Hepatocyte (in vitro differentiated cells): ENCODE measurements around the gene ATXN3.

ENCODE experiments used
- EZH2 ChIP-seq: fragments of 200-600 bp; sonication (generic); IDR thresholded peaks from 2 replicates; pipeline ENCODE4 v1.6.1; 2016; ENCODE audit warnings: antibody characterized with exemption, mild to moderate bottlenecking, borderline replicate concordance
- TF ChIP-seq, protein P1 (sequence below): fragments of 200-600 bp; sonication (generic); IDR thresholded peaks from 2 replicates; pipeline ENCODE4 v1.5.1; 2016; ENCODE audit warnings: antibody characterized with exemption, mild to moderate bottlenecking; ENCODE audit not compliant: poor library complexity

DNA sequence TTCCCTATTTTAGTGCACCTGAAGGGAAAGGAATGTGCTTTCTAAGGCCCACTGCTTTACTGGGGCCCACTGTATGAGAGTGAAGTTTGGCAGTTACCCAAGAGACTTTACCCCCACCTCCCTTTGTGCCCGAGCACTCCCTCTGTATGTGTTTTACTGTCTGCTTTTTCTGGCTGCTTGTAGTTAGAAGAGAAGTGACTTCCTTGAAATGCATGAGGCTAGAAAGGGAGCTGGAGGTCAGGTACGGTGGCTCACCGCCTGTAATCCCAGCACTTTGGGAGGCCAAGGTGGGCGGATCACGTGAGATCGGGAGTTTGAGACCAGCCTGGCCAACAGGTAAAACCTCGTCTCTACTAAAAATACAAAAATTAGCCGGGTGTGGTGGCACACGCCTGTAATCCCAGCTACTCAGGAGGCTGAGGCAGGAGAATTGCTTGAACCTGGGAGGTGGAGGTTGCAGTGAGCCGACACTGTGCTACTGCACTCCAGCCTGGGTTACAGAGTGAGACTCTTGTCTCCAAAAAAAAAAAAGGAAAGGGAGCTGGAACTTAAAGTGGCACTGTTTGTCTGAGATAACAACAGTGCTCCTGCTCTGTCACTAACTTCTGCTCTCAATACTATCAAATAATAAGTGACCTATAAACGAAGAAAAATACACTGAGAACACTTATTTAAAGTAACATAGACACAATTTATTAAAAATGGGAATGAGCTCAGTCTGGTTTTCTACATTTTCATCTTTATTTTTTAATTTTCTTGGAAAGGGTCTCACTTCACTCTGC lies 72.3 kb downstream of the ATXN3 start:
- TF ChIP-seq, protein P1, sequence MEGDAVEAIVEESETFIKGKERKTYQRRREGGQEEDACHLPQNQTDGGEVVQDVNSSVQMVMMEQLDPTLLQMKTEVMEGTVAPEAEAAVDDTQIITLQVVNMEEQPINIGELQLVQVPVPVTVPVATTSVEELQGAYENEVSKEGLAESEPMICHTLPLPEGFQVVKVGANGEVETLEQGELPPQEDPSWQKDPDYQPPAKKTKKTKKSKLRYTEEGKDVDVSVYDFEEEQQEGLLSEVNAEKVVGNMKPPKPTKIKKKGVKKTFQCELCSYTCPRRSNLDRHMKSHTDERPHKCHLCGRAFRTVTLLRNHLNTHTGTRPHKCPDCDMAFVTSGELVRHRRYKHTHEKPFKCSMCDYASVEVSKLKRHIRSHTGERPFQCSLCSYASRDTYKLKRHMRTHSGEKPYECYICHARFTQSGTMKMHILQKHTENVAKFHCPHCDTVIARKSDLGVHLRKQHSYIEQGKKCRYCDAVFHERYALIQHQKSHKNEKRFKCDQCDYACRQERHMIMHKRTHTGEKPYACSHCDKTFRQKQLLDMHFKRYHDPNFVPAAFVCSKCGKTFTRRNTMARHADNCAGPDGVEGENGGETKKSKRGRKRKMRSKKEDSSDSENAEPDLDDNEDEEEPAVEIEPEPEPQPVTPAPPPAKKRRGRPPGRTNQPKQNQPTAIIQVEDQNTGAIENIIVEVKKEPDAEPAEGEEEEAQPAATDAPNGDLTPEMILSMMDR = no peak
- no peak for TF ChIP-seq EZH2
